ENCODE measurements around the gene PCDHB1. TPM values are rescaled to one million over a fixed set of nuclear protein-coding genes. Genes with fewer than 3 reads are reported as not detected.
"Not testable (repeated sequence)": the region's sequence is repeated elsewhere in the genome, so short reads cannot be mapped to it uniquely, and the experiment has no call there.

Gene PCDHB1
- total RNA-seq, 1 experiment from 2014 or later, result not detected

DNA sequence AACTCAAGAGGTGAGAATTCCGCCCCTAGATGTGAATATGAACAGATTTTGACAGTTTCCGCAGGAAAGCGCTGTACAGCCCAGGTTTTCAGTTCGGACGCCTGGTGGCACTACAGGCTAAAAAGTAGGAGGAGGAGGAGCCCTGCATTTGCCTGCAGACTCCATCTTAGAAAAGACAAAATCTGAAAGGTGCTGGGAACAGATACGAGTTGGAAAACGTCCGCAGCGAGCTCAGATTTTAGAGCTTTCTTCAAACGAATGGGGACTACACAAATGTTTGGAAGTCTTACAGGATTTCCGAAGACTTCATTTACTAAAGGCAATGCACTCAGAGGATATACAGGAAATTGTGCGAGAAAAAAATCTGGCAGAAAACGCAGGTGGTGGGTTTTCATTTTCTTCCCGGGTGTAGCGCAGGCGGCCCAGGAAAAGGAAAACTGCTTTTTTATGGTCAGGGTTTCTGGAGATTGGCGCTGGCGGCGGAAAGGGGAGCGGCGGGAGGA is 33.4 kb downstream of the PCDHB1 start:
- H3K4me1 ChIP-seq (replicated peaks; ENCODE audit: insufficient read depth), result no peaks in the 10 kb centered on the region
- H2AFZ ChIP-seq, result peak overlapping the region; percentile 95
- H4K20me1 ChIP-seq (ENCODE audit: insufficient read depth), result no peaks in the 10 kb centered on the region
- peak overlapping the region; percentile 59 for H3K4me3 ChIP-seq
- no TSS peak for BruUV-seq (replicated peaks)
- no peaks in the 10 kb centered on the region for H3K79me2 ChIP-seq (ENCODE audit: low read depth)
- no peaks in the 10 kb centered on the region for H3F3A ChIP-seq (ENCODE audit: insufficient read depth, low read depth)
- H3K9me3 ChIP-seq (ENCODE audit: insufficient read depth, low read depth), result no peaks in the 10 kb centered on the region; the same call in 1 of the 2 replicates
- no peaks in the 10 kb centered on the region for H3K36me3 ChIP-seq (ENCODE audit: low read depth)
- no peaks in the 10 kb centered on the region for H3K27me3 ChIP-seq (ENCODE audit: insufficient read depth, low read depth)
- H3K9me2 ChIP-seq (ENCODE audit: insufficient read depth), result no peaks in the 10 kb centered on the region
- peak; percentile 39 to 62 for DNase-seq
- POLR2A ChIA-PET (ENCODE audit: unreplicated experiment), result interaction anchor here (0.5 kb wide), 1 partner anchor 133 kb away, joined by 4 read pairs; no protein-coding TSS in a partner anchor
- CTCF ChIA-PET, result interaction anchor here (0.7 to 0.9 kb wide), 3 partner anchors 10 to 480 kb away, joined by 3 to 4 read pairs (median 3); partner anchors contain the start of gene PCDHB2
- no peak overlapping the region for H3K27ac ChIP-seq
- H3K4me2 ChIP-seq, result peak overlapping the region; percentile 85
- no peak for TF ChIP-seq EZH2 (IDR thresholded peaks at IDR 0.05; ENCODE audit: low read depth)
- TF ChIP-seq, protein P1, sequence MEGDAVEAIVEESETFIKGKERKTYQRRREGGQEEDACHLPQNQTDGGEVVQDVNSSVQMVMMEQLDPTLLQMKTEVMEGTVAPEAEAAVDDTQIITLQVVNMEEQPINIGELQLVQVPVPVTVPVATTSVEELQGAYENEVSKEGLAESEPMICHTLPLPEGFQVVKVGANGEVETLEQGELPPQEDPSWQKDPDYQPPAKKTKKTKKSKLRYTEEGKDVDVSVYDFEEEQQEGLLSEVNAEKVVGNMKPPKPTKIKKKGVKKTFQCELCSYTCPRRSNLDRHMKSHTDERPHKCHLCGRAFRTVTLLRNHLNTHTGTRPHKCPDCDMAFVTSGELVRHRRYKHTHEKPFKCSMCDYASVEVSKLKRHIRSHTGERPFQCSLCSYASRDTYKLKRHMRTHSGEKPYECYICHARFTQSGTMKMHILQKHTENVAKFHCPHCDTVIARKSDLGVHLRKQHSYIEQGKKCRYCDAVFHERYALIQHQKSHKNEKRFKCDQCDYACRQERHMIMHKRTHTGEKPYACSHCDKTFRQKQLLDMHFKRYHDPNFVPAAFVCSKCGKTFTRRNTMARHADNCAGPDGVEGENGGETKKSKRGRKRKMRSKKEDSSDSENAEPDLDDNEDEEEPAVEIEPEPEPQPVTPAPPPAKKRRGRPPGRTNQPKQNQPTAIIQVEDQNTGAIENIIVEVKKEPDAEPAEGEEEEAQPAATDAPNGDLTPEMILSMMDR (conservative IDR thresholded peaks at IDR 0.05), result peak; percentile 63
- intact Hi-C loops (cut with micrococcal nuclease; ENCODE audit: unreplicated experiment), result loop anchor here (5.0 to 10.0 kb wide), 3 partner anchors 100 to 478 kb away; partner anchors contain the start of genes PCDHB16, PCDHB9 and PCDHGA10

DNA sequence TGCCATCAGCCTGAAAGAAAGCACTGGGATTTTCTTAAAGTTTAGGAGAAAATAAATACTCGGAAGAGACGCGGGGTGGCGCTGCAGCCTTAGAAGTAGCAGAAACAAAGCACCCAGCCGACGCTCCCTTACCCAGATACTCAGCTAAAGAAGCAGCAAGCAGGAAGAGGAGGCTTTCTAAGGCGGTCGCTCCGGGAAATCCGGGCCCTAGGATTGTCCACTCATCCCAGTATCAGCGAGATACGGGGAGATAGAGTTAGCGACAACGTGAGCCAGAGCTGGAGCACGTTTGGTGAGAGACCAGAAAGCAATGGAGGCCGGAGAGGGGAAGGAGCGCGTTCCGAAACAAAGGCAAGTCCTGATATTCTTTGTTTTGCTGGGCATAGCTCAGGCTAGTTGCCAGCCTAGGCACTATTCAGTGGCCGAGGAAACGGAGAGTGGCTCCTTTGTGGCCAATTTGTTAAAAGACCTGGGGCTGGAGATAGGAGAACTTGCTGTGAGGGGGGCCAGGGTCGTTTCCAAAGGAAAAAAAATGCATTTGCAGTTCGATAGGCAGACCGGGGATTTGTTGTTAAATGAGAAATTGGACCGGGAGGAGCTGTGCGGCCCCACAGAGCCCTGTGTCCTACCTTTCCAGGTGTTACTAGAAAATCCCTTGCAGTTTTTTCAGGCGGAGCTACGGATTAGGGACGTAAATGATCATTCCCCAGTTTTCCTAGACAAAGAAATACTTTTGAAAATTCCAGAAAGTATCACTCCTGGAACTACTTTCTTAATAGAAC is 43.5 kb downstream of the PCDHB1 start, which contains the start of gene PCDHB2:
Gene PCDHB2 (plus strand): TSS at position 135 of the 782 bp plus-strand sequence. CDS start 176 bp downstream, at position 311.
- ChIA-PET POLR2A (ENCODE audit: unreplicated experiment) (interaction anchor here (0.6 to 0.7 kb wide), 2 partner anchors 12 to 428 kb away, joined by 3 to 6 read pairs; no protein-coding TSS in a partner anchor), CTCF (interaction anchor here (0.5 to 1.5 kb wide), 9 partner anchors 10 to 472 kb away, joined by 3 to 9 read pairs (median 3); partner anchors contain the start of genes PCDHB14 and PCDHGA10)
- Histone ChIP-seq H3K9me3 (ENCODE audit: insufficient read depth, low read depth) (no peaks in the 10 kb centered on the region; the same call in 1 of the 2 replicates), H3K4me1 (replicated peaks; ENCODE audit: insufficient read depth) (no peaks in the 10 kb centered on the region), H3K9me2 (ENCODE audit: insufficient read depth) (no peaks in the 10 kb centered on the region), H4K20me1 (ENCODE audit: insufficient read depth) (no peaks in the 10 kb centered on the region), H3K79me2 (ENCODE audit: low read depth) (no peaks in the 10 kb centered on the region), H3K27me3 (ENCODE audit: insufficient read depth, low read depth) (no peaks in the 10 kb centered on the region), H3F3A (ENCODE audit: insufficient read depth, low read depth) (no peaks in the 10 kb centered on the region), H3K36me3 (ENCODE audit: low read depth) (no peaks in the 10 kb centered on the region), H2AFZ (no peak within 1 kb of the TSS), H3K27ac (no peak within 1 kb of the TSS), H3K4me2 (0 out of 2 replicates have a peak within 1 kb of the TSS, but pooled peaks have one; percentile 9), H3K4me3 (no peak within 1 kb of the TSS)
- BruUV-seq (replicated peaks), result TSS peak; percentile 64
- intact Hi-C loops (cut with micrococcal nuclease; ENCODE audit: unreplicated experiment), result no loop called here
- peak in 1 of 2 experiments; percentile 47 for DNase-seq
- TF ChIP-seq, protein P1 (conservative IDR thresholded peaks at IDR 0.05), result peak; percentile 53; the same call in 1 of the 2 replicates
- TF ChIP-seq EZH2 (IDR thresholded peaks at IDR 0.05; ENCODE audit: low read depth), result no peak

DNA sequence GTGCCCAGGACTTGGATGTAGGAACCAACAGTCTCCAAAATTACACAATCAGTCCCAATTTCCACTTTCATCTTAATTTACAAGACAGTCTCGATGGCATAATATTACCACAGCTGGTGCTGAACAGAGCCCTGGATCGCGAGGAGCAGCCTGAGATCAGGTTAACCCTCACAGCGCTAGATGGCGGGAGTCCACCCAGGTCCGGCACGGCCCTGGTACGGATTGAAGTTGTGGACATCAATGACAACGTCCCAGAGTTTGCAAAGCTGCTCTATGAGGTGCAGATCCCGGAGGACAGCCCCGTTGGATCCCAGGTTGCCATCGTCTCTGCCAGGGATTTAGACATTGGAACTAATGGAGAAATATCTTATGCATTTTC is 44.1 kb downstream of the PCDHB1 start:
- Histone ChIP-seq H4K20me1 (ENCODE audit: insufficient read depth) (no peaks in the 10 kb centered on the region), H3K9me2 (ENCODE audit: insufficient read depth) (no peaks in the 10 kb centered on the region), H3K4me2 (no peak overlapping the region), H3K79me2 (ENCODE audit: low read depth) (no peaks in the 10 kb centered on the region), H3K4me1 (replicated peaks; ENCODE audit: insufficient read depth) (no peaks in the 10 kb centered on the region), H3K27me3 (ENCODE audit: insufficient read depth, low read depth) (no peaks in the 10 kb centered on the region), H3K27ac (no peak overlapping the region), H3K9me3 (ENCODE audit: insufficient read depth, low read depth) (no peaks in the 10 kb centered on the region; the same call in 1 of the 2 replicates), H2AFZ (no peak overlapping the region), H3K36me3 (ENCODE audit: low read depth) (no peaks in the 10 kb centered on the region), H3K4me3 (no peak overlapping the region), H3F3A (ENCODE audit: insufficient read depth, low read depth) (no peaks in the 10 kb centered on the region)
- intact Hi-C loops (cut with micrococcal nuclease; ENCODE audit: unreplicated experiment), result no loop called here
- TF ChIP-seq, protein P1 (conservative IDR thresholded peaks at IDR 0.05), result no peak
- TF ChIP-seq EZH2 (IDR thresholded peaks at IDR 0.05; ENCODE audit: low read depth), result no peak
- ChIA-PET POLR2A (ENCODE audit: unreplicated experiment) (no interaction called here), CTCF (interaction anchor here (0.6 to 1.5 kb wide), 7 partner anchors 11 to 471 kb away, joined by 3 to 9 read pairs (median 4); partner anchors contain the start of genes PCDHB14 and PCDHGA10)
- BruUV-seq (replicated peaks), result no TSS peak
- no peak for DNase-seq

DNA sequence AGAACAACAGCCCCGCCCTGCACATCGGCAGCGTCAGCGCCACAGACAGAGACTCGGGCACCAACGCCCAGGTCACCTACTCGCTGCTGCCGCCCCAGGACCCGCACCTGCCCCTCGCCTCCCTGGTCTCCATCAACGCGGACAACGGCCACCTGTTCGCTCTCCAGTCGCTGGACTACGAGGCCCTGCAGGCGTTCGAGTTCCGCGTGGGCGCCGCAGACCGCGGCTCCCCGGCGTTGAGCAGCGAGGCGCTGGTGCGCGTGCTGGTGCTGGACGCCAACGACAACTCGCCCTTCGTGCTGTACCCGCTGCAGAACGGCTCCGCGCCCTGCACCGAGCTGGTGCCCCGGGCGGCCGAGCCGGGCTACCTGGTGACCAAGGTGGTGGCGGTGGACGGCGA is 45.0 kb downstream of the PCDHB1 start:
- H3K9me2 ChIP-seq (ENCODE audit: insufficient read depth); H3K4me3 ChIP-seq; H3K27ac ChIP-seq; H3K4me1 ChIP-seq (replicated peaks; ENCODE audit: insufficient read depth); BruUV-seq (replicated peaks); H3K4me2 ChIP-seq; H3F3A ChIP-seq (ENCODE audit: insufficient read depth, low read depth); POLR2A ChIA-PET (ENCODE audit: unreplicated experiment); H3K79me2 ChIP-seq (ENCODE audit: low read depth); H2AFZ ChIP-seq; CTCF ChIA-PET; H4K20me1 ChIP-seq (ENCODE audit: insufficient read depth); H3K27me3 ChIP-seq (ENCODE audit: insufficient read depth, low read depth); H3K9me3 ChIP-seq (ENCODE audit: insufficient read depth, low read depth); H3K36me3 ChIP-seq (ENCODE audit: low read depth); intact Hi-C loops (cut with micrococcal nuclease; ENCODE audit: unreplicated experiment); DNase-seq: not testable (repeated sequence)

DNA sequence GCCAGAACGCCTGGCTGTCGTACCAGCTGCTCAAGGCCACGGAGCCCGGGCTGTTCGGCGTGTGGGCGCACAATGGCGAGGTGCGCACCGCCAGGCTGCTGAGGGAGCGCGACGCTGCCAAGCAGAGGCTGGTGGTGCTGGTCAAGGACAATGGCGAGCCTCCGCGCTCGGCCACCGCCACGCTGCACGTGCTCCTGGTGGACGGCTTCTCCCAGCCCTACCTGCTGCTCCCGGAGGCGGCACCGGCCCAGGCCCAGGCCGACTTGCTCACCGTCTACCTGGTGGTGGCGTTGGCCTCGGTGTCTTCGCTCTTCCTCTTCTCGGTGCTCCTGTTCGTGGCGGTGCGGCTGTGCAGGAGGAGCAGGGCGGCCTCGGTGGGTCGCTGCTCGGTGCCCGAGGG is 45.4 kb downstream of the PCDHB1 start:
- H3F3A ChIP-seq (ENCODE audit: insufficient read depth, low read depth); H3K9me2 ChIP-seq (ENCODE audit: insufficient read depth); H4K20me1 ChIP-seq (ENCODE audit: insufficient read depth); intact Hi-C loops (cut with micrococcal nuclease; ENCODE audit: unreplicated experiment); H3K36me3 ChIP-seq (ENCODE audit: low read depth); H3K9me3 ChIP-seq (ENCODE audit: insufficient read depth, low read depth); POLR2A ChIA-PET (ENCODE audit: unreplicated experiment); H3K79me2 ChIP-seq (ENCODE audit: low read depth); BruUV-seq (replicated peaks); H2AFZ ChIP-seq; H3K4me2 ChIP-seq; H3K4me3 ChIP-seq; H3K27ac ChIP-seq; CTCF ChIA-PET; DNase-seq; H3K27me3 ChIP-seq (ENCODE audit: insufficient read depth, low read depth); H3K4me1 ChIP-seq (replicated peaks; ENCODE audit: insufficient read depth): not testable (repeated sequence)
